Measurements from ENCODE around the gene DSG2. TPM values are rescaled to one million over a fixed set of nuclear protein-coding genes. Genes with fewer than 3 reads are reported as not detected.

The DSG2 gene
- total RNA-seq, 1 experiment from 2014 or later = 194 TPM

DNA sequence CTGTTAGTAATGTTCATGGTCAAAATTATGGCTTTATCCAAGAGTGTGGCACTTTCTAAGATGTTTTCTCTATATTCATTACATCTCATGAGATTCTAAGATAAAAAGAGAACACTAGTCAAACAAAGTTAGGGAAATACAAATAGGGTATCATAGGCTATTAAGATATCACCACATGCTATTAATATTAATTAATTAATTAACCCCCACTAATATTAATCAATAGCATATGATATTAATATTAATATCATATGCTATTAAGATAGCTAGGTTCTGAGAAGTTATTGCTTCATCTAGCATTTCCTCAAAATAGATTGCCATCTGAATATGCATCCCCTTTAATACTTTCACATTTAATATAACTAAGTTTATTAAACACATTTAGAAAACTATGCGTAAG, 28.3 kb upstream of the DSG2 start:
- no peak overlapping the region for H3K4me3 Mint-ChIP-seq (ENCODE audit: low read depth, unreplicated experiment)
- H3K4me1 Mint-ChIP-seq (ENCODE audit: low read depth, unreplicated experiment) = no peaks in the 10 kb centered on the region
- TF ChIP-seq, protein P1, sequence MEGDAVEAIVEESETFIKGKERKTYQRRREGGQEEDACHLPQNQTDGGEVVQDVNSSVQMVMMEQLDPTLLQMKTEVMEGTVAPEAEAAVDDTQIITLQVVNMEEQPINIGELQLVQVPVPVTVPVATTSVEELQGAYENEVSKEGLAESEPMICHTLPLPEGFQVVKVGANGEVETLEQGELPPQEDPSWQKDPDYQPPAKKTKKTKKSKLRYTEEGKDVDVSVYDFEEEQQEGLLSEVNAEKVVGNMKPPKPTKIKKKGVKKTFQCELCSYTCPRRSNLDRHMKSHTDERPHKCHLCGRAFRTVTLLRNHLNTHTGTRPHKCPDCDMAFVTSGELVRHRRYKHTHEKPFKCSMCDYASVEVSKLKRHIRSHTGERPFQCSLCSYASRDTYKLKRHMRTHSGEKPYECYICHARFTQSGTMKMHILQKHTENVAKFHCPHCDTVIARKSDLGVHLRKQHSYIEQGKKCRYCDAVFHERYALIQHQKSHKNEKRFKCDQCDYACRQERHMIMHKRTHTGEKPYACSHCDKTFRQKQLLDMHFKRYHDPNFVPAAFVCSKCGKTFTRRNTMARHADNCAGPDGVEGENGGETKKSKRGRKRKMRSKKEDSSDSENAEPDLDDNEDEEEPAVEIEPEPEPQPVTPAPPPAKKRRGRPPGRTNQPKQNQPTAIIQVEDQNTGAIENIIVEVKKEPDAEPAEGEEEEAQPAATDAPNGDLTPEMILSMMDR (IDR thresholded peaks at IDR 0.05; ENCODE audit: unreplicated experiment) = no peak
- no peaks in the 10 kb centered on the region for H3K36me3 Mint-ChIP-seq (ENCODE audit: insufficient read depth, unreplicated experiment)
- CTCF ChIA-PET = no interaction called here
- no peak overlapping the region for H3K27ac Mint-ChIP-seq (ENCODE audit: unreplicated experiment)
- no peaks in the 10 kb centered on the region for H3K9me3 Mint-ChIP-seq (ENCODE audit: low read depth, unreplicated experiment)
- H3K27me3 Mint-ChIP-seq (ENCODE audit: unreplicated experiment) = no peaks in the 10 kb centered on the region
- BruUV-seq (replicated peaks) = no TSS peak
- DNase-seq = no peak
- intact Hi-C loops (cut with micrococcal nuclease; ENCODE audit: unreplicated experiment) = no loop called here

DNA sequence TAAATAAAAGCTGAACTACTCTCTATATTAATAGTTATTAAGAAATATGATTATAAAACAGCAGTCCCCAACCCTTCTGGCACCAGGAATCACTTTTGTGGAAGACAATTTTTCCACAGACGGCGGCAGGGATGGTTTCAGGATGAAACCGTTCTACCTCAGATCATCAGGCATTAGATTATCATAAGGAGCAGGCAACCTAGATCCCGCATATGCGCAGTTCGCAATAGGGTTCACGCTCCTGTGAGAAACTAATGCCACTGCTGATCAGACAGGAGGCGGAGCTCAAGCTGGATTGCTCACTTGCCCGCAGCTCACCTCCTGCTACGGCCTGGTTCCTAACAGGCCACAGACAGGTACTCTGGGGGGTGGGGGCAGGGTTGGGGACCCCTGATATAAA, 19.3 kb upstream of the DSG2 start:
- CTCF ChIA-PET = no interaction called here
- no TSS peak for BruUV-seq (replicated peaks)
- no peak overlapping the region for H3K4me3 Mint-ChIP-seq (ENCODE audit: low read depth, unreplicated experiment)

DNA sequence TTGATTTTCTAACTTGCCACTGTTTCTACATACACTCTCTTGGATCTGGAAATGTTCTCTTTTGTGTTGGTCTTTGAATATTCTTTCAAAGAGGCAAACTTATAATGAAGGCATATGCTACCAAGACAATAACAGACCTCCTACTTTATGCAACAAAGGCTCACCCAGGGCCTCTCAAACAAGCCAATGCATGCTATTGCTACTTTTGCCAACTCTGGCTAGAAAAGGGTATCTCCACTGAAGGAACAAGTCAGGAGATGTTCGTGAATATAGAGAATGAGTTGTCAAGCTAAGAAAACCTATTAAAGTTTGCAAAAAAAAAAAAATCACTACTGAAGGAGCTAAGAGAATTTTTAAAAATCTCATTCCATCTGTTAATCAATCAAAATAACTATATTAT, 15.9 kb upstream of the DSG2 start:
- peaks cover 12% of the 10 kb centered on the region for H3K4me1 Mint-ChIP-seq (ENCODE audit: low read depth, unreplicated experiment)

More for the DNA sequence above, 19.3 kb upstream of the DSG2 start:
- TF ChIP-seq, protein P1 (IDR thresholded peaks at IDR 0.05; ENCODE audit: unreplicated experiment) = no peak
- no peak overlapping the region for H3K27ac Mint-ChIP-seq (ENCODE audit: unreplicated experiment)
- no peaks in the 10 kb centered on the region for H3K36me3 Mint-ChIP-seq (ENCODE audit: insufficient read depth, unreplicated experiment)
- DNase-seq = no peak
- no peaks in the 10 kb centered on the region for H3K27me3 Mint-ChIP-seq (ENCODE audit: unreplicated experiment)
- H3K9me3 Mint-ChIP-seq (ENCODE audit: low read depth, unreplicated experiment) = no peaks in the 10 kb centered on the region
- no peaks in the 10 kb centered on the region for H3K4me1 Mint-ChIP-seq (ENCODE audit: low read depth, unreplicated experiment)
- intact Hi-C loops (cut with micrococcal nuclease; ENCODE audit: unreplicated experiment) = no loop called here

DNA sequence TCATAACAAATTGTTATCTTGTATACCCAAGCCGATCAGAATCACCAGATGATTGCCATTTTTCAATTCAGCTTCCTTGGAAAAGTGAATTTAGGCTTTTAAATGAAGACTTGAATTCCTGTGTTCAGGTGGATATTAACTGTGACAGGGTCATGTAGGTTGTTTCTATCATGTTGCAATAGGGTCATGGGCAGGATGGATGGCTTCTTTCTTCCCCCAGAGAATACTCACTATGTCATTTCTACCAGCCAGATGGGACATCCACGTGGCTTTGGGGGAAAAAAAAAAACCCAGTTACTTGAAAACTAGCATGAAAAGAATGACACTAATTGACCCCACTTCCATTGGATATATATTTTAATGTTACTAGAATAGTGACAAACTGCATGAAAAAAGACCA, 14.6 kb upstream of the DSG2 start:
- H3K4me3 Mint-ChIP-seq (ENCODE audit: low read depth, unreplicated experiment) = no peak overlapping the region
- H3K27me3 Mint-ChIP-seq (ENCODE audit: unreplicated experiment) = no peaks in the 10 kb centered on the region
- no peaks in the 10 kb centered on the region for H3K9me3 Mint-ChIP-seq (ENCODE audit: low read depth, unreplicated experiment)
- intact Hi-C loops (cut with micrococcal nuclease; ENCODE audit: unreplicated experiment) = no loop called here
- TF ChIP-seq, protein P1 (IDR thresholded peaks at IDR 0.05; ENCODE audit: unreplicated experiment) = no peak
- no peak for DNase-seq
- H3K4me1 Mint-ChIP-seq (ENCODE audit: low read depth, unreplicated experiment) = peaks cover 25% of the 10 kb centered on the region
- H3K27ac Mint-ChIP-seq (ENCODE audit: unreplicated experiment) = no peak overlapping the region
- no TSS peak for BruUV-seq (replicated peaks)
- peaks cover 3% of the 10 kb centered on the region for H3K36me3 Mint-ChIP-seq (ENCODE audit: insufficient read depth, unreplicated experiment)
- CTCF ChIA-PET = no interaction called here

More for the DNA sequence above, 15.9 kb upstream of the DSG2 start:
- Mint-ChIP-seq H3K27me3 (ENCODE audit: unreplicated experiment) (no peaks in the 10 kb centered on the region), H3K27ac (ENCODE audit: unreplicated experiment) (no peak overlapping the region), H3K9me3 (ENCODE audit: low read depth, unreplicated experiment) (no peaks in the 10 kb centered on the region), H3K36me3 (ENCODE audit: insufficient read depth, unreplicated experiment) (no peaks in the 10 kb centered on the region), H3K4me3 (ENCODE audit: low read depth, unreplicated experiment) (no peak overlapping the region)
- intact Hi-C loops (cut with micrococcal nuclease; ENCODE audit: unreplicated experiment) = no loop called here
- TF ChIP-seq, protein P1 (IDR thresholded peaks at IDR 0.05; ENCODE audit: unreplicated experiment) = no peak
- BruUV-seq (replicated peaks) = no TSS peak
- CTCF ChIA-PET = no interaction called here
- no peak for DNase-seq

Data from Calu3 (cell line).